C4-2B (cell line): ENCODE results near the gene ZNF207.
"Not testable (repeated sequence)": the region's sequence is repeated elsewhere in the genome, so short reads cannot be mapped to it uniquely, and the experiment has no call there.

Experiments used
- H3K27ac ChIP-seq: fragments of 450-650 bp; 2 replicates; pipeline ENCODE4 v1.5.1; 2017
- CTCF ChIP-seq: fragments of 450-650 bp; conservative IDR thresholded peaks from 2 replicates; pipeline ENCODE4 v1.5.1; 2017; ENCODE audit warnings: mild to moderate bottlenecking
- ZFX ChIP-seq: fragments of 450-650 bp; IDR thresholded peaks from 2 replicates; pipeline ENCODE4 v1.6.1; 2017

ZNF207 gene

GRCh38 chr17:32350666-32351418, 885 bp downstream of the ZNF207 start:
- H3K27ac ChIP-seq: peak overlapping the region; percentile 94
- no peak for TF ChIP-seq CTCF
- TF ChIP-seq ZFX: no peak

DNA sequence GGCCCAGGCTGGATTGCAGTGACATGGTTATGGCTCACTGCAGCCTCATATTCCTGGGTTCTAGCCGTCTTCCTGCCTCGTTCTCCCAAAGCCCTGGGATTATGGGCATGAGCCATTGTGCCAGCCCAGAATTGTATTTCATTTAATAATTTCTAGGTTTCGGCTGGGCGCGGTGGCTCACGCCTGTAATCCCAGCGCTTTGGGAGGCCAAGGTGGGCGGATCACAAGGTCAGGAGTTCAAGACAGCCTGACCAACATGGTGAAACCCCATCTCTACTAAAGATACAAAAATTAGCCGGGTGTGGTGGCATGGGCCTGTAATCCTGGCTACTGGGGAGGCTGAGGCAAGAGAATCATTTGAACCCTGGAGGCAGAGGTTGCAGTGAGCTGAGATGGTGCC, 2.8 kb downstream of the ZNF207 start:
- H3K27ac ChIP-seq: not testable (repeated sequence)

DNA sequence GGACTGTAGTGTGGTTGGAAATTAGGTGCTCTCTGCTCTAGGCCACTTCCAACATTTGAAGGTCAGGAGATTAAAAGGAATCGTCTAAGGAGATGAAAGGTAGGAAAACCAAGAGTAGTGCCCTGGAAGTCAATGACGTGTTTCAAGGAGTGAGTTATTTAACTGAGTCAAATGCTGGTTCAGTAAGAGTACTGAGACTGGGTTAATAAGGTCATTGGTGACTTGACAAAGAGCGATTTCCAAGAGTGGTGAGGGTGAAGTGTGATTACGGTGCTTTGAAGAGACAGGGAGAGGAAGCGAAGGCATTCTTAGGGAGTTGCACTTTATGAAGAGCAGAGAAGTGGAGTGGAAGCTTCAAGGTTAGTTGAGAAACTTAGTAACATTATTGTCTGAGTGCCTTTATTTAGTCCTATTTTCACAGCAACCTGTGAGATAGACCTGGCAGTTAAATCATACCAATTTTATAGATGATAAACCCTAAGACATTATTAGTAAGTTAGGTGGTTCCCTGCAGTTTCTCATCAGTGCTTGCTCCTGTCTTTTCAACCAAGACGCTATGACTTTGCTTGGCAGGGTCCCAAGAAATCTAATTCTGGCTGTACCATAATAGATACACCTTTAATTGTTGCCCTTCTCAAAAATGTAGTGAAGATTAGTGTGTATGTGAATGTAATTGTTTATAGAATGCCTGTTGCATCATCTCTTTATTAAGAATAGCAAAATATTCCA, 5.9 kb downstream of the ZNF207 start:
- H3K27ac ChIP-seq: no peak overlapping the region
- TF ChIP-seq CTCF (no peak), ZFX (no peak)

DNA sequence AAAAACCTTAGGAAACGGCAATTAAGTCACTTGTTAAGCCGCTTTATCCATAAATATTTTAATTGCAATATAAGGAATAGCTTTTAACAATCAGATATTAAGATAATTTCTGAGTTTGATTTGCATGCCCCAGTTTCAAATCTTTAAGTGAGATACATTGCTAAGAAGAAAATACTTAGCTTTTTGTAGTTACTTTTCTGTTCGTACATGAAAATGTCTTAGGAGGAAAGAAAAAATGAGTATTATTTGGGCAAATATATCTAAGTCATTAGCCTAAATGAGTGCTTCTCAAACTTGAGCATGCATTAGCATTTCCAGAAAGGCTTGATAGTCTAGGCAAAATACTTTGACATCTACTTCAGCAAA, 6.4 kb downstream of the ZNF207 start:
- no peak overlapping the region for H3K27ac ChIP-seq
- TF ChIP-seq ZFX: no peak
- TF ChIP-seq CTCF: no peak

GRCh38 chr17:32356750-32357149, 6.8 kb downstream of the ZNF207 start:
- no peak overlapping the region for H3K27ac ChIP-seq
- no peak for TF ChIP-seq ZFX
- TF ChIP-seq CTCF: no peak

GRCh38 chr17:32357615-32358014, 7.7 kb downstream of the ZNF207 start:
- TF ChIP-seq CTCF: no peak
- TF ChIP-seq ZFX: no peak
- no peak overlapping the region for H3K27ac ChIP-seq

DNA sequence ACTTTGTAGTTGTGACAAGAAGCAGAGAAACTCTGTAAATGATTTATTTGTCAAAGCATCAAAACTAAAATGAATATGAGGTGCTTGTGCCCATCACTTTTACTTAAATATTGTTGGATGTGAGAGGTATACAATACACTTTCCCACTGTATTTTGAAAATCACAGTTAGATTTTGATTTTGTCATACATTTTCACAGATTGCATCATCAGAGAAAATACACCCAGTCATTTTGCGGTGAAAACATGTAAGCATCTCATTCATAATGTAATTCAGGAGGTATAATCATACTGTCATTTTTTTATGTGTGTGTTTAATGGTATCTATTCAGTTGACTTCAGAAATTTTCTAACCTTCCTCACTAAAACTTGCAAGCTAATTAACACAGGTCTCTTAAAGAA, 11.3 kb downstream of the ZNF207 start:
- TF ChIP-seq ZFX: no peak
- no peak for TF ChIP-seq CTCF
- H3K27ac ChIP-seq: no peak overlapping the region
